MM.1S (cell line): ENCODE measurements around the gene TRIOBP.
A peak's percentile ranks its signal among the peaks of the same experiment; 100 is the strongest.

Experiments used
- DNase-seq: peaks from one replicate; pipeline ENCODE4 v3.0.0-alpha.2; 2015
- H2AFZ ChIP-seq: fragments of 300-600 bp; sonication (generic); 2 replicates; pipeline ENCODE4 v1.6.0; 2016; ENCODE audit warnings: antibody characterized with exemption, low read length
- H3F3A ChIP-seq: fragments of 300-600 bp; sonication (generic); 2 replicates; pipeline ENCODE4 v1.6.1; 2016; ENCODE audit warnings: mild to moderate bottlenecking, antibody characterized with exemption, low read length, moderate library complexity, mixed read lengths; ENCODE audit not compliant: insufficient read depth
- H3K27ac ChIP-seq: fragments of 300-600 bp; sonication (generic); 2 replicates; pipeline ENCODE4 v1.5.1; 2016; ENCODE audit warnings: mild to moderate bottlenecking, low read length
- H3K27me3 ChIP-seq: fragments of 300-600 bp; sonication (generic); replicated peaks from 2 replicates; pipeline ENCODE4 v1.6.0; 2016; ENCODE audit warnings: low read length; ENCODE audit not compliant: insufficient read depth
- H3K36me3 ChIP-seq: fragments of 300-600 bp; sonication (generic); replicated peaks from 2 replicates; pipeline ENCODE4 v1.6.1; 2016; ENCODE audit warnings: mild to moderate bottlenecking, low read length, mixed read lengths; ENCODE audit not compliant: insufficient read depth
- H3K4me1 ChIP-seq: fragments of 300-600 bp; sonication (generic); 2 replicates; pipeline ENCODE4 v1.6.1; 2016; ENCODE audit warnings: low read length, mixed read lengths
- H3K4me2 ChIP-seq: fragments of 300-600 bp; sonication (generic); 2 replicates; pipeline ENCODE4 v1.6.0; 2016; ENCODE audit warnings: low read depth, low read length
- H3K4me3 ChIP-seq: fragments of 300-600 bp; sonication (generic); 2 replicates; pipeline ENCODE4 v1.5.1; 2016; ENCODE audit warnings: low read length, mixed read lengths
- H3K79me2 ChIP-seq: fragments of 300-600 bp; sonication (generic); 2 replicates; pipeline ENCODE4 v1.6.1; 2016; ENCODE audit warnings: mixed run types, low read length, mixed read lengths
- H3K9ac ChIP-seq: fragments of 300-600 bp; sonication (generic); 2 replicates; pipeline ENCODE4 v1.6.1; 2016; ENCODE audit warnings: low read length, mixed read lengths
- H3K9me2 ChIP-seq: fragments of 300-600 bp; sonication (generic); replicated peaks from 2 replicates; pipeline ENCODE4 v1.6.1; 2016; ENCODE audit warnings: mild to moderate bottlenecking, low read length, mixed read lengths; ENCODE audit not compliant: insufficient read depth
- H3K9me3 ChIP-seq: fragments of 300-600 bp; sonication (generic); replicated peaks from 2 replicates; pipeline ENCODE4 v1.6.1; 2016; ENCODE audit warnings: mild to moderate bottlenecking, low read length, mixed read lengths; ENCODE audit not compliant: insufficient read depth
- H4K20me1 ChIP-seq: fragments of 300-600 bp; sonication (generic); 2 replicates; pipeline ENCODE4 v1.6.1; 2016; ENCODE audit warnings: mild to moderate bottlenecking, low read length, moderate library complexity, mixed read lengths; ENCODE audit not compliant: insufficient read depth
- CTCF ChIP-seq: fragments of 300-600 bp; sonication (generic); IDR thresholded peaks from 2 replicates; pipeline ENCODE4 v1.5.1; 2016; ENCODE audit warnings: antibody characterized with exemption, low read length, mixed read lengths
- EZH2 ChIP-seq: fragments of 300-600 bp; sonication (generic); optimal IDR thresholded peaks from 2 replicates; pipeline ENCODE3; 2017; ENCODE audit warnings: low read depth, mild to moderate bottlenecking, antibody characterized with exemption, low read length, mixed read lengths
- EZH2phosphoT487 ChIP-seq: fragments of 300-600 bp; sonication (generic); IDR thresholded peaks from 2 replicates; pipeline ENCODE4 v1.6.1; 2018; ENCODE audit warnings: antibody characterized with exemption, low read length

Gene TRIOBP

DNA sequence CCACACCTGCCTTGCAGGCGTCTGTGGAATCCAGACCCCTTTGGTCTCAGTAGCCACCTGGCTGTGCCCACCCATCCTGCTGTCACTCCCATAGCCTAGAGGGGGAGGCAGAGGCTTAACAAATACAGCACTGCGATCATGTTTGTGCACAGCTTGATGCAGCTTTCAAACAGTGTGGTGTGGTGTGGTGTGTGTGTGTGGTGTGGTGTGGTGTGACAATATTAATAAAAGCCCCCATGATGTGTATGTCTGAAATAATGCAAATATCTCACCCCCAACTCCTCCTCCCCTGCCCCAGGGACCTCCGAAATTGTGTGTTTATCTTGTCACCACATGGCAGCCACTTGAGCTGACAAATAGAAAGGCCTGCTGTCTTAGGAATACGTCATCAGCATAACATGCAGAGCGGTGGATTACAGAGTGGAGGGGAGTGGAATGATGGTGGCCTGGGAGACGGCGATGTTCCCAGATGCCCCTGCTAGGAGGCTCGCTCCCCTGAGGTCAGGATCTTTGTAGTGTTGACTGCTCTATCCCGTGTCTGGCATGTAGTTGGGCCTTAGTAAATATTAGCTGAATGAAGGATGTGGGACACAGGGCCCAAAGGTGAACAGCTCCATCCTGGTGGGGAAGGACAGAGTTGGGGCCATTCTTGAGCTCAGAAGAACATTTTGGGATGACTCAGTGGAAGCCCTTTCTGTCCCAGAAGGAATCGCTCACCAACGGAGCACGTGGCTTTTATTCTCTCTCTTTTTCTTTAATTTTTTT lies 35.5 kb upstream of the TRIOBP start:
- peaks cover 51% of the 10 kb centered on the region for H3K79me2 ChIP-seq
- no peaks in the 10 kb centered on the region for H3K9me2 ChIP-seq
- H3K4me2 ChIP-seq, result peak overlapping the region; percentile 95; the same call in 1 of the 2 replicates
- H3K27me3 ChIP-seq, result no peaks in the 10 kb centered on the region
- no peaks in the 10 kb centered on the region for H3K9me3 ChIP-seq
- H4K20me1 ChIP-seq, result peaks cover 5% of the 10 kb centered on the region; the same call in 1 of the 2 replicates
- H3K27ac ChIP-seq, result no peak overlapping the region
- H3K4me1 ChIP-seq, result peaks cover 15% of the 10 kb centered on the region
- H3K9ac ChIP-seq, result no peak overlapping the region
- TF ChIP-seq EZH2phosphoT487, result no peak
- peak; percentile 19 for TF ChIP-seq CTCF
- TF ChIP-seq EZH2, result no peak
- H3K4me3 ChIP-seq, result no peak overlapping the region
- DNase-seq, result no peak
- H3K36me3 ChIP-seq, result no peaks in the 10 kb centered on the region
- H2AFZ ChIP-seq, result no peak overlapping the region
- 0 out of 2 replicates have a peak, but pooled peaks cover 7% of the 10 kb centered on the region for H3F3A ChIP-seq

GRCh38 chr22:37662039-37662438 lies 34.8 kb upstream of the TRIOBP start:
- H3K9me2 ChIP-seq, result no peaks in the 10 kb centered on the region
- H3K9ac ChIP-seq, result no peak overlapping the region
- 0 out of 2 replicates have a peak, but pooled peaks cover 7% of the 10 kb centered on the region for H3F3A ChIP-seq
- H3K36me3 ChIP-seq, result no peaks in the 10 kb centered on the region; the same call in 1 of the 2 replicates
- no peak overlapping the region for H3K27ac ChIP-seq
- peaks cover 51% of the 10 kb centered on the region for H3K79me2 ChIP-seq
- peaks cover 5% of the 10 kb centered on the region; the same call in 1 of the 2 replicates for H4K20me1 ChIP-seq
- no peaks in the 10 kb centered on the region for H3K9me3 ChIP-seq
- peaks cover 15% of the 10 kb centered on the region for H3K4me1 ChIP-seq
- no peak overlapping the region for H3K4me3 ChIP-seq
- DNase-seq, result no peak
- TF ChIP-seq EZH2phosphoT487 (no peak), EZH2 (no peak), CTCF (no peak)
- H2AFZ ChIP-seq, result no peak overlapping the region
- no peaks in the 10 kb centered on the region for H3K27me3 ChIP-seq
- H3K4me2 ChIP-seq, result no peak overlapping the region

DNA sequence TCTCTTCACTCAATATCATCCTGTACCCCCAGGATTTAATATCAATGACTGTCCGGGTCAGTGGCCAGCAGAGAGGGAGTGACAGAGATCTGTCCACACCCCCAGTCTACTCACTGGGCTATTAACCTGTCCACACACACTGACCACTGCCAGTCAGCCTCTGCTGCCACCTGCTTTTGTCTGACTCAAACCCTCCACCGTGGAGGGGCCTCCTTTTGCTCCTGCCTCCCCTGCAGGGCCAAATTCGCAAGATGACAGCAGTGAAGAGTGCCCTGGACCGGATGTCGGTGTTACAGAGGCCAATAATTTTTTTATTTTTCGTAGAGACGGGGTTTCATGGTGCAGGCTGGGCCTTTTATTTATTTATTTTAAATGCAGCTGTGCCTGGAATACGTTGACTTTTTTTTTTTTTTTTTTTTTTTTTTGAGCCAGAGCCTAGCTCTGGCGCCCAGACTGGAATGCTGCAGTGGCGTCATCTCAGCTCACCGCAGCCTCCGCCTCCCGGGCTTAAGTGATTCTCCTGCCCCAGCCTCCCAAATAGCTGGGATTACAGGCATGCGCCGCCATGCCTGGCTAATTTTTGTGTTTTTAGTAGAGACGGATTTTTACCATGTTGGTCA lies 33.2 kb upstream of the TRIOBP start:
- Histone ChIP-seq H3K4me1 (peaks cover 15% of the 10 kb centered on the region), H3K27ac (no peak overlapping the region), H3K79me2 (peaks cover 51% of the 10 kb centered on the region), H3K9me3 (no peaks in the 10 kb centered on the region), H4K20me1 (peaks cover 5% of the 10 kb centered on the region; the same call in 1 of the 2 replicates), H3F3A (0 out of 2 replicates have a peak, but pooled peaks cover 4% of the 10 kb centered on the region), H3K36me3 (no peaks in the 10 kb centered on the region; the same call in 1 of the 2 replicates), H3K27me3 (no peaks in the 10 kb centered on the region), H3K9me2 (no peaks in the 10 kb centered on the region), H3K9ac (no peak overlapping the region), H2AFZ (no peak overlapping the region), H3K4me2 (no peak overlapping the region), H3K4me3 (no peak overlapping the region)
- no peak for TF ChIP-seq CTCF
- TF ChIP-seq EZH2, result no peak
- no peak for TF ChIP-seq EZH2phosphoT487
- no peak for DNase-seq
